Spleen (tissue), 7 donors: ENCODE measurements around the gene AIMP1.
"Not testable (repeated sequence)": the region's sequence is repeated elsewhere in the genome, so short reads cannot be mapped to it uniquely, and the experiment has no call there.

ENCODE experiments used
- POLR2A ChIP-seq, 3 donors: fragments of 450-650 bp; IDR thresholded peaks; one replicate each; pipeline ENCODE4 v1.5.1; 2017; ENCODE audit warnings: antibody characterized with exemption in 3 of 3, mild to moderate bottlenecking in 1 of 3
- POLR2AphosphoS5 ChIP-seq, 3 donors: sonication (generic); formaldehyde crosslinking; IDR thresholded peaks; one replicate each; pipeline ENCODE4 v1.5.1; 2017; ENCODE audit warnings: antibody characterized with exemption in 3 of 3
- TF ChIP-seq, protein P1 (sequence below), 11 experiments: fragments of 200-600 bp in 7 of 11; fragments of 450-650 bp in 4 of 11; sonication (generic) in 4 of 11; IDR thresholded peaks in 8 of 11; conservative IDR thresholded peaks in 3 of 11; 1 replicate in 7 of 11; 2 replicates in 4 of 11; pipeline versions ENCODE4 v1.4.0 to v1.8.0; 2016 to 2021; ENCODE audit warnings: antibody characterized with exemption in 11 of 11, inconsistent platforms in 4 of 11, mild to moderate bottlenecking in 1 of 11
- donor health status: DM: no; HTN: no; CAD: no; lungs with moderate emphysema.
- donor health status: DM: no; HTN: no; CAD: no.
- donor health status: DM: no; HTN: no; CAD: no.

DNA sequence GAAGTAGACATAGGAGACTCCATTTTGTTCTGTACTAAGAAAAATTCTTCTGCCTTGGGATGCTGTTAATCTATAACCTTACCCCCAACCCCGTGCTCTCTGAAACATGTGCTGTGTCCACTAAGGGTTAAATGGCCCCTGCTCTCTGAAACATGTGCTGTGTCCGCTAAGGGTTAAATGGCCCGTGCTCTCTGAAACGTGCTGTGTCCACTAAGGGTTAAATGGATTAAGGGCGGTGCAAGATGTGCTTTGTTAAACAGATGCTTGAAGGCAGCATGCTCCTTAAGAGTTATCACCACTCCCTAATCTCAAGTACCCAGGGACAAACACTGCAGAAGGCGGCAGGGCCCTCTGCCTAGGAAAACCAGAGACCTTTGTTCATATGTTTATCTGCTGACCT, 5.5 kb downstream of the AIMP1 start:
- TF ChIP-seq, protein P1, sequence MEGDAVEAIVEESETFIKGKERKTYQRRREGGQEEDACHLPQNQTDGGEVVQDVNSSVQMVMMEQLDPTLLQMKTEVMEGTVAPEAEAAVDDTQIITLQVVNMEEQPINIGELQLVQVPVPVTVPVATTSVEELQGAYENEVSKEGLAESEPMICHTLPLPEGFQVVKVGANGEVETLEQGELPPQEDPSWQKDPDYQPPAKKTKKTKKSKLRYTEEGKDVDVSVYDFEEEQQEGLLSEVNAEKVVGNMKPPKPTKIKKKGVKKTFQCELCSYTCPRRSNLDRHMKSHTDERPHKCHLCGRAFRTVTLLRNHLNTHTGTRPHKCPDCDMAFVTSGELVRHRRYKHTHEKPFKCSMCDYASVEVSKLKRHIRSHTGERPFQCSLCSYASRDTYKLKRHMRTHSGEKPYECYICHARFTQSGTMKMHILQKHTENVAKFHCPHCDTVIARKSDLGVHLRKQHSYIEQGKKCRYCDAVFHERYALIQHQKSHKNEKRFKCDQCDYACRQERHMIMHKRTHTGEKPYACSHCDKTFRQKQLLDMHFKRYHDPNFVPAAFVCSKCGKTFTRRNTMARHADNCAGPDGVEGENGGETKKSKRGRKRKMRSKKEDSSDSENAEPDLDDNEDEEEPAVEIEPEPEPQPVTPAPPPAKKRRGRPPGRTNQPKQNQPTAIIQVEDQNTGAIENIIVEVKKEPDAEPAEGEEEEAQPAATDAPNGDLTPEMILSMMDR (IDR thresholded peaks at IDR 0.05 in 8 of 11, conservative IDR thresholded peaks at IDR 0.05 in 3 of 11) = not testable (repeated sequence)
- TF ChIP-seq POLR2A, POLR2AphosphoS5 (IDR thresholded peaks at IDR 0.05): not testable (repeated sequence)
